Duodenal mucosa (tissue), 2 donors: ENCODE data around the gene CHORDC1.
"Not testable (repeated sequence)": the region's sequence is repeated elsewhere in the genome, so short reads cannot be mapped to it uniquely, and the experiment has no call there.

ENCODE experiments used
- H3K27ac ChIP-seq: one replicate; pipeline ENCODE4 v1.7.0; 2013; ENCODE audit warnings: low read depth, low read length
- H3K27me3 ChIP-seq, 2 donors: one replicate each; pipeline ENCODE4 v1.7.0; 2013; ENCODE audit warnings: low read length in 2 of 2, control low read depth in 1 of 2; ENCODE audit not compliant: insufficient read depth in 2 of 2, control insufficient read depth in 1 of 2
- H3K36me3 ChIP-seq, 2 donors: one replicate each; pipeline ENCODE4 v1.7.0; 2013; ENCODE audit warnings: low read length in 2 of 2, control low read depth in 1 of 2; ENCODE audit not compliant: insufficient read depth in 2 of 2, control insufficient read depth in 1 of 2
- H3K4me1 ChIP-seq, 2 donors: one replicate each; pipeline ENCODE4 v1.7.0; 2013; ENCODE audit warnings: low read length in 2 of 2, control low read depth in 1 of 2; ENCODE audit not compliant: insufficient read depth in 2 of 2, control insufficient read depth in 1 of 2
- H3K4me3 ChIP-seq, 2 donors: one replicate each; pipeline ENCODE4 v1.7.0; 2013; ENCODE audit warnings: low read length in 2 of 2, low read depth in 1 of 2
- H3K9ac ChIP-seq, 2 donors: one replicate each; pipeline ENCODE4 v1.7.0; 2013; ENCODE audit warnings: low read length in 2 of 2, low read depth in 1 of 2
- H3K9me3 ChIP-seq, 2 donors: one replicate each; pipeline ENCODE4 v1.7.0; 2013; ENCODE audit warnings: low read length in 2 of 2, control low read depth in 1 of 2; ENCODE audit not compliant: control insufficient read depth in 1 of 2

The CHORDC1 gene

DNA sequence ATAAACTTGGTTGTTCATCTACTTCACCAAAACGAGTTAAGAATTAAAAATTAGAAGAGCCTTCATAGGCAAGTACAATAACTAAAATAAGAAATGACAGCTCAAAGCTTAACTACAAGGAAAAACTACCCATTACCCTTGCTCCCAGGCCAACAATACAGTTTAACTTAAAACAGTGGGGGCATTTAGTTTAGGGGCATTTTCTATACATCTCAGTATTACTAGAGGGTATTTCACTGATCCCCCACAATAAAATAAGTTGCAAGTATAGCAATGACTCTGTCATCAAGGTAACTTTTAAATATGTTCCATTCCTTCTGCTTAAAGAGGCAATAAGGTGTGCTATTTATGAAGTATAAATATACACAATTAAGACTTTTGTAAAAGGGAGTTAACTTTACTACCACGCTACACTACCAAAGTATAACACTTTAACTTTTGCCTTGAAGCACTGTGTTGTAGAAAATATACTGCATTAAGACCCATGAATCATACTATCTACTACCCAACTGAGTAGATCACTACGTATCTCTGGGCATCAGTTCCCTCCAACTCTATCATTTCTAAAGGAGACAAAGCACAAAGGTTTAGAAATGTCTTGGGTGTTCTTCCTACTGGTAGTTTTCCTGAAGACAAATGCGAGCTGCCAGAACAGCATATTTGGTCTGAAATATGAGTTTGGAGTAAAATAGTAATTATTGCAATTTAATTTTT lies 29.8 kb downstream of the CHORDC1 start:
- no peak overlapping the region for H3K9ac ChIP-seq

DNA sequence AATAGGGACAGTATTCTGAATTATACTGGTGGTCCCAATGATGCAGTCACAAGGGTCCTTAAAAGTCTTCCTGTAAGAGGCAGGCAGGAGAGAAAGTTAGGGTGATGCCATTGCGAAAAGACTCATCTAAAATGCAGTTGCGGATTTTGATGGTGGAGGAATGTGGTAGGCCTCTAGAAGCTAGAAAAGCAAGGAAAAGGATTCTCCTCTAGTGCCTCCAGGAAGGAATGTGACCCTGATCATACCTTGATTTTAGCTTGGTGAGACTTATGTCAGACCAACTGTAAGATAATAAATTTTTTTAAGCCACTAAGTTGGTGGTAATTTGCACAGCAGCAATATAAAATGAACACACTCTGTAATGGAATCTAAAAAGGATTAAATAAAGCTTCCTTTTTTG lies 33.8 kb downstream of the CHORDC1 start:
- Histone ChIP-seq H3K9me3 (no peaks in the 10 kb centered on the region), H3K27me3 (no peaks in the 10 kb centered on the region), H3K4me1 (no peaks in the 10 kb centered on the region), H3K4me3 (no peak overlapping the region), H3K9ac (no peak overlapping the region), H3K27ac (no peak overlapping the region), H3K36me3 (no peaks in the 10 kb centered on the region)

More for the DNA sequence above, 29.8 kb downstream of the CHORDC1 start:
- no peak overlapping the region for H3K4me3 ChIP-seq
- no peaks in the 10 kb centered on the region for H3K4me1 ChIP-seq
- no peaks in the 10 kb centered on the region for H3K27me3 ChIP-seq
- H3K36me3 ChIP-seq, result no peaks in the 10 kb centered on the region
- H3K27ac ChIP-seq, result no peak overlapping the region
- H3K9me3 ChIP-seq, result no peaks in the 10 kb centered on the region

DNA sequence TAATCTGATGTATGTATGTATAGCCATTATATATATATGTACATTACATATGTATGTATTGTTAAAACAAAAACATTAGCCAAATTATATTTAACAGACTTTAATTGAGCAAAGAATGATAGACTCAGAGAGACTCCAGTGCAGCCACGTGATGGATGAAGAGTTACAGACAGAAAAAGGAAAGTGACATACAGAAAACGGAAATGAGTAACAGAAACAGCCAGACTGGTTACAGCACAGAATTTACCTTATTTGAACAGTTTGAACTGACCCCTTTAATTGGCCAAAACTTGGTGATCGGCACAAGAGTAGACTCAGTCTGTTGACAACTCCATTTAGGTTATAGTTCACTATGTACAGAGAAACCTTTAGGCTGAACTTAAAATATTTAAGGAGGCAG lies 35.0 kb downstream of the CHORDC1 start:
- H3K27ac ChIP-seq, result no peak overlapping the region
- no peaks in the 10 kb centered on the region for H3K36me3 ChIP-seq
- H3K27me3 ChIP-seq, result no peaks in the 10 kb centered on the region
- H3K9me3 ChIP-seq, result no peaks in the 10 kb centered on the region
- no peaks in the 10 kb centered on the region for H3K4me1 ChIP-seq
- H3K9ac ChIP-seq, result no peak overlapping the region
- no peak overlapping the region for H3K4me3 ChIP-seq

DNA sequence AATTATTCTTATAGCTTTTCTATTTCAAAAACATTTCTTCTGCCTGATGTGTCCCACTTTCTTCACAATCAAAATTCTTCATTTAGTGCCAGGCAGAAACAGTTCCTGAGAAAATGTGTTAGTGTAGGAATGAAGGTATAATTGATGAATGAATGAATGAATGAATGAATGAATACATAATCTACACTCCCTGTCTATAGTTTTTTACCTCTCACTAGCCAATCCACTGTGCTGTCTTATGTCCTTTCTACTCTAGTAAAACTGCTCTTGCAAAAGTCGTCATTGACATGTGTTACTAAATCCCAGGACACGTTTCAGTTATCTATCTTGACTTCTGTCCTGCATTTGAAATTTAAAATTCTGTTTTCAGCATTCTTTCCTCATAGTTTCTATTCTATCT lies 42.9 kb downstream of the CHORDC1 start:
- Histone ChIP-seq H3K27me3 (no peaks in the 10 kb centered on the region), H3K36me3 (no peaks in the 10 kb centered on the region)

DNA sequence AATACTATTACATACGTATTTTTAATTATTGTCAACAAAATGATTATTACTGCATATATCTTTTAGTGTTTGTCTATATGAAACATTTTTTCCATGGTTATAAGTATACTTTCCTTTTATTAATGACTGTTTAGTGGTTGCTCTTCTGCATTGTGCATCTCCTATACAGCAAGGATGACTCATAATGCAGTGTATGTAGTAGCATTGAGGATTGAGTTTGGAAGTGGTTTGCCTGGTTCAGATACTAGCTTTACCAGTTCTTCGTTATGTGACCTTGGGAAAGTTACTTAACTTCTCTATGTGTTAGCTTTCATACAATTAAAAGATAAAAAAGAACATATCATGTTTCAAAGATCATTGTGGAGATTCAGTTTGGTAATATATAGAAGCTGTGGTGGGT lies 44.1 kb downstream of the CHORDC1 start:
- Histone ChIP-seq H3K27ac (no peak overlapping the region), H3K4me3 (no peak overlapping the region), H3K36me3 (no peaks in the 10 kb centered on the region), H3K9me3 (no peaks in the 10 kb centered on the region), H3K4me1 (no peaks in the 10 kb centered on the region), H3K9ac (no peak overlapping the region), H3K27me3 (no peaks in the 10 kb centered on the region)

More for the DNA sequence above, 42.9 kb downstream of the CHORDC1 start:
- no peaks in the 10 kb centered on the region for H3K4me1 ChIP-seq
- no peak overlapping the region for H3K9ac ChIP-seq
- no peak overlapping the region for H3K27ac ChIP-seq
- H3K4me3 ChIP-seq, result no peak overlapping the region
- H3K9me3 ChIP-seq, result no peaks in the 10 kb centered on the region

DNA sequence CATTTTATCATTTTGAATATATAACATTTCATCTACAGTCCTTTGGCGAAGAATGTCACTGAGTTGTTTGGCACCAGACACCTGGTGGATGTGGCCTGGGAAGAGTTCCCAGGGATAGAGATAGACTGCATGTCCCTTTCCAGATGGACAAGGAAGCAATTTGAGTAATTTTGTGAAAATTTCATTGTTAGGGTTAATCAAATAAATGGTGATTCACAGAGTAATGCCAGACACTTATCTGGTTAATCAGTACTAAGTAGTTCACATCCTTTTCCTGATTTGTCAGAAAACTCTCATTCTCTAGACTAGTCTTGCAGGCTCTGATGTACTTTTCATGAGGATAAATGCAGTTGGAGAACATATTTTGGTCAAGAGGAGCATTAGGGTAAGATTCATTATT lies 46.8 kb downstream of the CHORDC1 start:
- Histone ChIP-seq H3K27ac (no peak overlapping the region), H3K9ac (no peak overlapping the region), H3K4me1 (no peaks in the 10 kb centered on the region), H3K9me3 (no peaks in the 10 kb centered on the region), H3K27me3 (no peaks in the 10 kb centered on the region), H3K36me3 (no peaks in the 10 kb centered on the region), H3K4me3 (no peak overlapping the region)

DNA sequence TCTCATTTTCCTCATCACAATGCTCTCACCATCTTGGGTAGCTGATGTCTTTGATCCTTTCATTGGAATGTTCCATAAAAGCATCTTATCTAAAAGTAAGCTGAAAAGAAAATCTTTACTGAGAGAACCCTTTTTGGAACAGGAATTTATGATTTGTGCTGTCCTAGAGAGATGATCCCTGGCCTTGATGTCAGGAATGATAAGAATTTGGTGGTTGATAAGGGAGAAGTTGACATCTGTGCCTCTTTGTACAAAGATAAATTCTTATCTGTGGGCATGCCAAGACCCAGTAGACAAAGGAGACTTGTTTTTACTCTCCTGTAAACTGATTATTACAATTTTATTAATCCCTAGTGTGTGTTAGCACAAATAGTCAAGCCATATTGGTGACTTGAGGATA lies 51.5 kb downstream of the CHORDC1 start:
- Histone ChIP-seq H3K36me3 (no peaks in the 10 kb centered on the region), H3K9ac (no peak overlapping the region), H3K9me3 (no peaks in the 10 kb centered on the region), H3K4me3 (no peak overlapping the region), H3K27ac (no peak overlapping the region), H3K27me3 (no peaks in the 10 kb centered on the region), H3K4me1 (no peaks in the 10 kb centered on the region)

DNA sequence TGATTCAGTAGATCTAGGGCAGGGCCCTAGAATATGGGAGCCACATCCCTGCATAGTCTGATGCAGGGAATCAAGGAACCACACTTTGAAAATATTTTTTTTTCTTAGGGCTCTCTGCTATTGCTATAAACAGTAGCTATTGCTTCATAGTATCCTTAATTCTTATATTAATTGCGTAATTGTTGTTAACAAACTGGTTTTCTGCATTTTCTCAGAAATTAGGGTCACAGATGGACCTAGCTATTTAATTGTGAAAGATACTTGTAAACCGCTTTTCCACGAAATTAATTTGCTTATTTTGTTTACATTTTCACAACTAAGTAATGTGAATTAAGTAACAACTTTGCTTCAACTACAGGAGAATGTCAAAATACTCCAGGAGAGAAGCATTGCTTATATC lies 54.3 kb downstream of the CHORDC1 start:
- Histone ChIP-seq H3K27ac (no peak overlapping the region), H3K9me3 (no peaks in the 10 kb centered on the region), H3K4me1 (no peaks in the 10 kb centered on the region), H3K9ac (no peak overlapping the region), H3K36me3 (no peaks in the 10 kb centered on the region), H3K27me3 (no peaks in the 10 kb centered on the region), H3K4me3 (no peak overlapping the region)

DNA sequence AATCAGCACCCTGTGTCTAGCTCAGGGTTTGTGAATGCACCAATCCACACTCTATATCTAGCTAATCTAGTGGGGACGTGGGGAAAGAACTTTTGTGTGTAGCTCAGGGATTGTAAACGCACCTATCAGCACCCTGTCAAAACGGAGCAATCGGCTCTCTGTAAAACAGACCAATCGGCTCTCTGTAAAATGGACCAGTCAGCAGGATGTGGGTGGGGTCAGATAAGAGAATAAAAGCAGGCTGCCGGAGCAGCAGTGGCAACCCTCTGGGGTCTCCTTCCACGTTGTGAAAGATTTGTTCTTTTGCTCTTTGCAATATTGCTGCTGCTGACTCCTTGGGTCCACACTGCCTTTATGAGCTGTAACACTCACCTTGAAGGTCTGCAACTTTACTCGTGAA lies 55.1 kb downstream of the CHORDC1 start:
- H3K4me1 ChIP-seq, H3K27me3 ChIP-seq, H3K36me3 ChIP-seq, H3K27ac ChIP-seq, H3K9ac ChIP-seq, H3K4me3 ChIP-seq, H3K9me3 ChIP-seq: not testable (repeated sequence)

DNA sequence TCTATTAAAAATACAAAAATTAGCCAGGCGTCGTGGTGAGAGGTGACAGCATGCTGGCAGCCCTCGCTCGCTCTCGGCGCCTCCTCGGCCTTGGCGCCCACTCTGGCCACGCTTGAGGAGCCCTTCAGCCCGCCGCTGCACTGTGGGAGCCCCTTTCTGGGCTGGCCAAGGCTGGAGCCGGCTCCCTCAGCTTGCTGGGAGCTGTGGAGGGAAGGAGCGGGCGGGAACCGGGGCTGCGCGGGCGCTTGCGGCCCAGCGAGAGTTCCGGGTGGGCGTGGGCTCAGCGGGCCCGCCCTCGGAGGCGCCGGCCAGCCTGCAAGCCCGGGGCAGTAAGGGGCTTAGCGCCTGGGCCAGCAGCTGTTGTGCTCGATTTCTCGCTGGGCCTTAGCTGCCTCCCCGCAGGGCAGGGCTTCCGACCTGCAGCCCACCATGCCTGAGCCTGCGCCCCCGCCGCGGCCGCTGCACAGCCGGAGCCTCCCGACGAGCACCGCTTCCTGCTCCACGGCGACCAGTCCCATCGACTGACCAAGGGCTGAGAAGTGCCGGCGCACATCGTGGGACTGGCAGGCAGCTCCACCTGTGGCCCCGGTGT lies 55.8 kb downstream of the CHORDC1 start:
- not testable (repeated sequence) for H3K4me1 ChIP-seq

More for the DNA sequence above, 55.8 kb downstream of the CHORDC1 start:
- H3K9me3 ChIP-seq, H3K27ac ChIP-seq, H3K9ac ChIP-seq, H3K4me3 ChIP-seq, H3K36me3 ChIP-seq, H3K27me3 ChIP-seq: not testable (repeated sequence)
